HG03139 (cell line): ENCODE data around the gene CAMSAP1.

Experiments
- ATAC-seq: cut with Tn5 transposase; IDR thresholded peaks from one replicate; pipeline ENCODE4 v1.9.1; 2021; ENCODE audit not compliant: unreplicated experiment

Gene CAMSAP1

DNA sequence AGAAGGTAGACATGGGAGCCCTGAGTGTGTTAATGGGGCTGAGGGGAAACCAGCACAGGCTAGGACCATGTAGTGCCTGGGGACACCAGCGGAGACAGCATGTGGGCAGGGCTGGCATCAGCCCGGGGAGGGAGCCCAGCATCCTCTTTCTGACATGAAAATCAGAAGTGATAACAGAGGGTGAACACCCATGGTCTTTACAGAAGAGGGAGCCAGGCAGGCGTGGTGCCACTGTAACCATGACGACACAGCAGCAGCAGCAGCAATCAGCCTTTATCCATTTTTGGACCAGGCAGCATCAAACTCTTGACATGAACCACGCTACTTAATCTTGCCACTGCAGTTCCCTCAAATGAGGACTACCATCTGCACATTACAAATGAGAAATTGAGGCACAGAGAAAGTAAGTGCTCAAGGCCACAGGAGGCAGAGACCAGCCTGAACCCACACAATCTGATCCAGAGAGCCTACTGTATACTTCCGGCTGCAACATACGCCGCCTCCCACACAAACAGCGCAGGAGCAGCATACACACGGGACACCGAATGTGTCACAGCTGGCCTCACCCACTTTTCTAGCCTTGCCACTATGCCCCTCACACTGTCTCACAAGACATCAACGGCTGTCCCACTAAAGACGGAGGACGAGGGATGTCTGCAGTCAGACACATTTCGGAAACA, 23.8 kb downstream of the CAMSAP1 start:
- no peak for ATAC-seq

DNA sequence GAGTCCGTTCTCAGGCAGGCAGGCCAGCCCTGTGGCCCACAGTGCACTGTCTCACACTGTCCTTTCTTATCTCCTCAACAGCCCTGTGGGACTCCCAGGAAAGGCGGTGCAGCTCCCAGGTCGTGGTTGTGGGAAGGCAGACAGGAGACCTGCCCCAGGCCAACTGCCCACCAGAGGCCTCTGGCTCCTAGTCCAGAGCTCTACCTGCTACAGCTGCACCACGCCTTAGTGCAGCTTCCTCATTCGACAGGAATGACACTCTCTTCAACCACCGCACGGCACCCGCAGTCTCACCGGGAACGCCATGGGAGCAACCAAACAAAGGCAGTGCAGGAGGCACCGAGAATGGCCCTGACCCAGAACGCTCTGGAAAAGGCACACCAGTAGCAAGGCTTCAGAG, 25.3 kb downstream of the CAMSAP1 start:
- ATAC-seq: no peak

DNA sequence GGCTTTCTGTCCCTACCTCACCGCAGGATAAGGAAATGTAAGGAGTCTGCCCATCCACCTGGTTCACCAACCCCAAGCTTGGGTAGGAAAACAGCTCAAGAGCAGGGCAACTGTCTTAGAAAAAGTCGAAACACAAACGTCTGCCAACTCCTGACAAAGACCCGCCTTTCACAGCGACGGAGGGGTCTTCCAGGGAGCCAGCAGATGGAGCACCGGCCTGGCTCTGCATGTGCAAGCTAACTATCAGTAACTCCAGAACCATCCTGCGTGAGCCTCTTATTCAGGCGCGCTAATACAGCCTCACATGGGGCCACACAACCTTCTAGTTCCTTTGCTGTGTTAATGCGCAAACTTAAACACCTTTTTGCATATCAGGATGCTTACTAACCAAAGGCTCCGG, 26.9 kb downstream of the CAMSAP1 start:
- no peak for ATAC-seq

DNA sequence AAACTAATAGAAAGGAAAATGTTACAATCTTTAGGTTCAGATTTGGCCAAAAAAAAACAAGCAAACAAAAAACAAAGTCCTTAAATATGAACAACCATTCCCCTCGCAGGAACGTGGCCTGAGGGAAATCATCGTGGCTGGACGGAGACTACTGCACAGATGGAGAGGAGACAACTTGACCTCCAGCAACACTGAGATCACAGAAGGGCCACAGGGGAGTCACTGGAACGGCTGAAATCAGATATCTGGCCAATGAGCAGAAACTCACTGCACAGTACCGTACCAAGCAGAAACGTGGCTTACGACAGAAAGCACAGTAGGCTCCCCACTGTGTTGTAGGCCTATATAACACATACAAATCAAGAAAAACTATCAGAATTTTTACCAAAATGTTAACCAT, 27.7 kb downstream of the CAMSAP1 start:
- ATAC-seq: no peak

DNA sequence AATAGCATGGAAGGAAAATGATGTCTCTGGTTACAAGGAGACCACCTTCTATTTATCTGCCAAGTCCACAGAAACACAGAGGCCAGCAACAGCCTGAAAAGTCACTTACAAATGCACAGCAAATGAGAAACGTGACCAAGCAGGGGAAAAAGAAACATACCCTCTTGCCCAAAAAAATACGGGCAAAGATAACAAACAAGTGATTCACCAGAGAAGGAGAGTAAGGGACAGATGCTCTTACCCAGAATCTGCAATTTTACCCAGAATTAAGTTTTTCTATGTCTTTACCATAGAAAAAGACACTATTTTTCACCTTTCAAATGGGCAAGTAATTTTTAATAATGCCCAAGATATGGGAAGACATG, 28.1 kb downstream of the CAMSAP1 start:
- ATAC-seq: no peak

DNA sequence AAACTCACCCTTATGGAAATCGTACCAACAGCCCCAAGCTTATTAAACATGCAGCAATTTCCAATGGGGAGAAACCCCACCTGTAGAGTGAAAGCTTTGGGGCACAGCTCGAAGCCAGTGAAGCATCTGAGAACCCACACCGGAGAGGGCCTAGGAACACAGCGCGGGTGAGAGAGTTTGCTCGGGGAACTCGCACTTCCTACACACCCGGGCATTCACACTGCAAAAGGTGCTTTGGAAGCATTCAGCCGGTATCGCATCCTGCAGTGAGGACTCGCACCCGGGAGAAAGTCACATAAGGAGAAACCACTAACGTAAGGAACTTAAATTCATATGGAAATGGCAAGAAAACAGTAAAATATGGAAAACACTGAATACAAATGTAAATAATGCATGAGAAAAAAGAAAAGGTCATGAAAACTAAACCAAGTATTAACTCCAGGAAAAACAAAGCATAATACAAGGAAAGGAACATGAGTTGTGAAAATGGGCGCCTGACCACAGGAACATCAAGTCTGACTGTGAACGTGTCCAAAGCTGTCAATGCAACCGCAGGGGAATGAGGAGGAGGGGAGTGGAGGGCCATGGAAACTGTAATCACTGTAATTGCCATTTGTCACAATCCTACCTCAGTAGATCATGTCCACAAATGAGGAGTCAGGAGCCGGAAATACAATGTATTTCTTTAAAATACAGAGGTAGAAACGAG, 28.7 kb downstream of the CAMSAP1 start:
- no peak for ATAC-seq

DNA sequence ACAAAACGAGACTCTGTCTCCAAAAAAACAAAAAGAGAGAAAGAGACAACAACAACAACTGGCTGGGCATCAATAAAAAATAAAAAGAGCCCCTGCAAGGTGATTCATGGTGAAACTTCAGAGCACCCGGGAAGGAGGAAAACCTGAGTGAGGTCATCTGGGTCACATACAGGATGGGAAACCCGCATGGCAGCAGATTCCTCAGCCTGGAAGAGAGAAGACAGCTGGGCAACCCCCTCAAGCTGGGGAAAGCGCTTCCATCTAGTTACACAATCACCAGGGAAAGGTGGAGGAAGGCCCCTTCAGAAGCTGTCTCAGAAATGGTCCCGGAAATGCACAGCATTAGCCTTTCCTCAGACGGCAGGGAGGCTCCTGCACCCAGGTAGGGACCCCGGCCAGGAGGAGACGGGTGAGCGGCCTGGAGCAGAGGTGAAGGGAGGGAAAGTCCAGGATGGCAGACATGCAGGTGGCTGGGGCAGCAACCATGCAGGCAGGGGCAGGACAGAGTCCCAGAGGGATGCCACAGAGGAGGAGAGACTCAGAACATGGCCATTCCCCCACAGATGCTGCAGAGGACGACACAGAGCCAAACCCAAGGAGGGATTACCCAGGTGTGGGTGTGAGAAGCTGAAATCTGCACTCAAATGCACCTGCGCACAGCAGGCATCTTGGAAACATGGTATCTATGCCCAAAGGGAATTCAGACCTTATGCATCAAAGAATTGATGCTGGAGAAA, 29.4 kb downstream of the CAMSAP1 start:
- ATAC-seq: no peak

DNA sequence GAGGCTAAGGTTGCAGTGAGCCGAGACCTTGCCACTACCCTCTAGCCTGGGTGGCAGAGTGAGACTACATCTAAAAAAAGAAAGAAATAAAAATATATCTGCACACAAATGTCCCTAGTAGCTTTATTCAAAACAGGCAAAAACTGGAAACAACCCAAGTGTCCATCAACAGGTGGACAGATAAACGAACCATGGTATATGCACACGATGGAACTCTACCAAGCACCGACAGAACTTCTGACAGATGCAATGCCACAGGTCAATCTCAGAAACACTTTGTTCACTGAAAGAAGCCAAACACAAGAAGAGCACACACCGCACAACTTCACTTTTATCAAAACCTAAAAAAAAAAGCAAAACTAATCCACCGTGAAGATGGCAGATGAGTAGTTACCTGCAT, 30.4 kb downstream of the CAMSAP1 start:
- no peak for ATAC-seq

DNA sequence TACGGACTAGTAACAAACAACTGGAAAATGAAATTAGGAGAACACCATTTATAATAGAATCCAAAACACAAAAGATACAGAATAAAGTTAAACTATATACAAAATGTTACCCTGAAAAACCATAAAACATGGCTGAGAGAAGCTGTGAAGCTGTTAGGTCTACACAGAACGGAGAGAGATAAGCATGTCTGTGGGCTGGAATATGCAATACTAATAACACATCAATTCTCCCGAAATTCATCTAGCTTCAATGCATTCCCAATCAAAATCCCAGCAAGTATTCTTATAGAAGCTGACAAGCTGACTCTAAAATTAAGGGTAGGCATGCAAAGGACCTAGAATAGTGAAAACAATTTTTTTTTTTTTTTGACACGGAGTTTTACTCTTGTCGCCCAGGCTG, 32.5 kb downstream of the CAMSAP1 start:
- ATAC-seq: no peak

DNA sequence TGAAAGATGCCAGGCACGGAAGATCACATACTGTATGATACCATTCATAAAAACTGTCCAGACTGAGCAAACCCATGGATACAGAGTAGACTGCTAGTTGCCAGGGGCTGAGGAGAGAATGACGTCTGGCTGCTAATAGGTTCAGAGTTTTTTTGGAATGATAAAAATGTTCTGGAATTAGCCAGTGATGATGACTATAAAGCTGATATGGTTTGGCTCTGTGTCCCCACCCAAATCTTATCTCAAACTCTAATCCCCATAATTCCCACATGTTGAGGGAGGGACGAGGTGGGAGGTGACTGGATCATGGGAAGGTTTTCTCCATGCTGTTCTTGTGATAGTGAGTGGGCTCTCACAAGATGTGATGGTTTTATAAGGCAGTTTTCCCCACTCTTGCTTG, 37.4 kb downstream of the CAMSAP1 start:
- no peak for ATAC-seq

DNA sequence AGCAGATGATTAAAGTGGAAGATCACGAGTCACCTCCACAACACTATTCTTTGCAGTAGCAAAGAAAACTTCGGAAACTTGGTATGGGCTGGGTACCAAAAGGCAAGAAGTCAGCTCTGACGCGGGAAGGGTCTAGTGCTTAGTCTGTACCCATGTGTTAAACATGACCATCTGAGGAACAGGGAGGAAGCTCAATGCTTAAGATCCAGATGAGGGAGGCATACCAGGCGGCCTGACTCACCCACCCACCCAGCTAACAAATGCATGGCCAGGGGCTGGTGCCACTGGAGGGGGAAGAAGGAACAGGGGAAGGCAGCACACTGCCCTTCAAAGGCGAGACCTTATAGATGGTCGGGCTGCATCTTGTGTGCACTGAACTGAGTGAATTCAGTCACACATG, 41.8 kb downstream of the CAMSAP1 start:
- no peak for ATAC-seq

DNA sequence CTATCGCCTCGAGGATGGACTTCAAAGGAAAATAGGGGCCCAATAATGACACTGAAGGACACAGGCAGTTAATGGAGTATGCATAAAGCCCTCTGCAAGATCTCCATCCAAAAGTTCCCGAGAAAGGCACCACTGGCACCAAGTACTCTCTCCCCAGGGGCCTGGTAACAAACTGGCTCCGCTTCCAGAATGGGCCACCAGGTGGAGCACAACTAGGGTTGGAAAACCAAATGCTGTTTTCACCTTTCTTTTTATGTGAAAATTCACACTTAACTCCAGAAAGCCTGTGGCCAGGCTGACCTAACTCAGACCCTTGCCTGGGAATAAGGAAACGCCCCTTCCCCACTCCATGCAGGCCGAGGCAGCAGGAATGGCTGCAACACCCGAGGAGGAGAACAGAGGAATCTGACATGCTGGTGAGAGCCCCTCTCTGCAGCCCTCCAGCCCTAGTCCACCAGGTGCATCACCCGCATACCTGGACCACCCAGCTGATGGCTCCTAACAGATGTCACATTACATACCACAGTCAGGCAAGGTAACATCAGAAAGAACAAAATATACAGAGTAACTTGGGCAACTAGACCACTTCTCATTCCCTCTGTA, 42.8 kb downstream of the CAMSAP1 start:
- ATAC-seq: no peak

DNA sequence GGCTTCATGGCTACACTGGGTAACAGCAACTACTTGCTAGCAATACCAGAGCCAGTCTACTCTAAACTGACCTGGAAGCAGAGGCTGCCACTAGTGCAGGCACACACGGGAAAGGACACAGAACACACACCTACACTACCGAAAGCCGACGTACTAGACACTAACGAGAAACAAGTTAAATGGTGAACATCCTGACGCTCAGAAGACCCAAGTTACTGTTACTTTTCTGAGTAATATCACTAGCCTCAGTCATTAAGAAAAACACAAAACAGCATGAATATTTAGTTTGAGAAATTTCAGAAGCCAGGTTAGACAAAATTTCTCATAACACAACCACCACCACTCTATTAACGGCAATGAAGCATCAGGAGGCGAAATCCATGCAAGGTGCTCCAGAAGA, 44.5 kb downstream of the CAMSAP1 start:
- no peak for ATAC-seq

DNA sequence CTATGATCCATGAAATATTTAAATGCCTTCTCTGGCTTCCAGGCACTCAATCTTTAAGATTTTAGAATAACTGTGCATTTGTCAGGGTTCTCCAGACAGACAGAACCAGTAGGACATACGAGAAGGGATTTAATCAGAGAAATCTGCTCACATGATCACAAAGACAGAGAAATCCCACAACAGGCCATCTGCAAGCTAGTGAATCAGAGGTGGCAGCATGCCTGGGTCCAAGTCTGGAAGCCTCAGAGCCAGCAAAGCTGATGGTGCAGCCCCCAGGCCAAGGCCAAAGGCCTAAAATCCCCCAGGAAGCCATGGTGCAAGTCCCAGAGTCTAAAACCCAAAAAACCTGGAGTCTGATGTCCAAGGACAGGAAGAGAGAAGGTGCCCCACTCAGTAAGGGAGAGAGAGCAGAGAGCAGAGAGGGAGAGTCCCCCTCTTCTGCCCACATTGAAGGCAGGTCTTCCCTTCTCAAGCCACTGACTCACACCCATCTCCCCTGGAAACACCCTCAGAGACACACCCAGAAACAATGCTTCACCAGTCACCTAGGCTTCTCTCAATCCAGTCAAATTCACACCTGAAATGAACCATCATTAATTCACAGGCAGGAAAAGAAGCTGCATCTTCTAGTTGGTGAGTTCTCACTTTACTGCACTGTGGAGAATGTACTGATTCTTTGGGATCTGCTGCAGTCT, 48.7 kb downstream of the CAMSAP1 start:
- ATAC-seq: no peak

DNA sequence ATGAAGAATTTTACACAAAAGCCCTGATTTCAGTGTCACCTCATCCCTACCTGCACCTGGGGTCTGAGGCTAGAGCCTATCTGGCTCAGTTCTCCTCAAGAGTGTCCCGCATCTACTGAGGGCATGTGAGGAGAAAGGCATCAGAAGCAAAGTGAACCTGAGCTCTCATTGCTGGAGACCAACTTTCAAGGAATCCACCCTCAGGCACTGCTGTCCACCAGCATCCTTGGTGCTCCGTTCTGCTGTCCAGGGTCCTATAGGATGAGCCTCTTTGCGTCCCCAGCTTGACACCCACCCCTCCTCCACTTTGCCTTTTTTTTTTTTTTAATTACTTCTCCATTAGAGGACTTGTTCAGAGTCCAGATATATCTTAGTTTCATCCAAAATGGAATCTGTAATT, 49.5 kb downstream of the CAMSAP1 start:
- ATAC-seq: no peak

DNA sequence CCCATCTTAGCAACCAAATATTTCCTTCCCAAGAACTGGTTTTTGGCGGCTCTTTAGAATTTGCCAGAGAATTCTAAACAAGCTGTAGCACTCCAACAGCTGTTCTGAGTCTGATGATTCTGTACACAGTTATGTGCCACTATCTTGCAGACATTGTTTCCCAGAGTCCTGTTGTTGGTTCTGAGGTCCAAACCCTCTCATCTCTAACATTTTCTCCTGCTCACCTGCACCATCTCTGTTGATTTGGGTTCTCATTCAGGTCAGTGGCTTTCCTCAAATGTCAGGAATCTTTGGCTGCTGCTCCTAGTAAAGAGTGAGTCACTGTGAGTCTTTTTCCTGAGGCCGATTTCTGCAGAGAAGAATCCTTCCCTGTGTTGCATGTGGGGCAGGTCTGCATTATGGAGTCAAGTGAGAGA, 50.0 kb downstream of the CAMSAP1 start:
- ATAC-seq: no peak

DNA sequence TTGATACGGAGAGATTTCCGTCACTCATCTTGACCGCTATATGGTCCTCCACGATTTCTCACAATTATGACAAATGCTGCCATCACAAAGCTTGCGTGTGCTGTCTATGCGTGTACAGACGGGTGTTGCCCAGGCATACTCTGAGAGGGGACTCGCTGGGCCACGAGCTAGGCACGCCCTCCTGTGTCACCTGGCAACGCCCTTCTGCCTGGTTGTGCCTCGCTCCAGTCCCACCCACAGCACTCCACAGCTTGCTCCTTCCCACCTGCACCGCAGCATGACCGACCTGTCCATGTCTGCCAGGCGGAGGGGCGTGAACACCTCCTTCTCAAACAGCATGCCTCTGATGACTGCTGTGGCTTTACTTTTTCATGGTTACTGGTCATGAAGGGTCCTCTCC, 55.6 kb downstream of the CAMSAP1 start:
- ATAC-seq: no peak

DNA sequence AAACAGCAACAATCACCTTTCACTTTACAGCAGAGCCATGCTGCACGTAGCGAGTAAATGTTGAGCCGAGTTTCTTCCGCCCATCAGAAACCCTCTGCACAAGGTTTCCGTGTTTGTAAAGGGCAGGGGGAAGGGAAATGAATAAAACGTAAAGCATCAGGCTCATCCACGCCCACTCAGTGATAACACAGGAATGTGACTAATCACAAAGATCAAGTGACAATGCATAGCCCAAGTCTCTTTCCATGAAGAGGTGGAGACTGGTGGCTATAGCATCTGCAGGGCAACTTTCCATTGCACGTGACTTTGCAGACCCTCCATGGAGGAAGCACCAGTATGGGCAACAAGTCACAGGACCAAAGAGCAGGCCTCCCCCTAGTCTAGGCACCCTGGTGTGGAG, 56.6 kb downstream of the CAMSAP1 start:
- ATAC-seq: no peak

DNA sequence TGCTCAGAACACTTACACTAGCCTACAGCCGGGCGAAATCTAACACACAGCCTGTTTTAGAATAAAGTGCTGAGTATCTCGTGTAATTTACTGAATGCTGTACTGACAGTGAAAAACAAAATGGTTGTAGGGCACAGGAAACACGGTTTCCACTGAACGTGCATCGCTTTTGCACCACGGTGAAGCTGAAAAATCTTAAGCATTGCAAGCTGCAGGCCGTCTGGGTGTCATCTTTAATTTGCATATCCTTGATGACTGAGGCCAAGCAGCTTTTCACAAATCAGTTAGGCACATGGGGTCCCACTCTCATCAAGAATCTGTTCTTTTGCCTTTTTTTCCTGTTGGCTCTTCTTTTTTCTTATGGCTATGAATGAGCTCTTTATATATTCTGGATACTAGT, 58.2 kb downstream of the CAMSAP1 start:
- ATAC-seq: no peak

DNA sequence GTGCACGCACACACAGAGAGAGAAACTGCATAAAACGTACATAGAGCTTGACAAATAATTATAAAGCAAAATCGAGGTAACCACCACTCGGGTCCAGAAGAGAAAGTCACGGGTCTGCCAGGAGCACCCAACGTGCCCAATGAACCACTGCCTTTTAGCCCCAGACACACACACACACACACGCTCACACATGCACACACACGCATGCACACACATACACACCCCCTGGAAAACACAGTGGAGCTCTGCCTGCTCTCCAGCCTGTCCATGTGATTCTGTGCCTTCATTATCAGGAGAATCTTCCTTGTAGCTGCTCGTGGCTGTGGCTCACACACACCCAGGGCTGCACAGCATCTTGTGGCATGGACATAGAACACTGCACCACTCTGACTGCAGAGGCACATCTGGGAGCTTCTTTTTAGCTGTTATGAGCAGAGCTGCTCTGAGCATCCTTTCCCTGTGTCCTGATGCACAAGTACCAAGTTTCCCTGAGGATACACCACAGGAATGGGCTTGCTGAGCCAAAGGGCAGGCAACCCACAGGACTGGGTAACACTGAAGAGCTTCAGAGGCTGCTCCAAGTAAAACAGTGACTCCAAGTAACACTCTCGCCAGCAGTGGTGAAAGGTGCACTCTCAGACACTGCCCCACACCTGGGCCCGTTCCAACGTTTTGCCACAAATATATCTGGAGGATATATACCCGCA, 58.9 kb downstream of the CAMSAP1 start:
- no peak for ATAC-seq

DNA sequence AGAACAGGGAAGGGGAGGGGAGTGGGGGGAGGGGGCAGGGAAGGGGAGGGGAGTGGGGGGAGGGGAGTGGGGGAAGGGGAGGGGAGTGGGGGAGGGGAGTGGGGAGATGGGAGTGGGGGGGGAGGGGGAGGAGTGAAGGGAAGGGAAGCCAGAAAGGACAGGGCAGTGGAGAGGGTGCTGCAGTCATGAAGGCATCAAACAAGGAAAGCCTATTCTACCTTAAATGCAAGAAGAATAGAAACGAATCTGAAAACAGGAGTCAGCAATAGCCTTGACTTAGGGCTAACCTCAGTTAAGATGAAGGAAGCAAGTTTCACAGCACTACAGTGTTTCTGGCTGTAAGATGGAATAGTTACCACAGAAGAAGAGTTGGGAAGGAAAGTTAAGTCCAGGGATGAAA, 59.5 kb downstream of the CAMSAP1 start:
- ATAC-seq: no peak
